GM23248 (cell line): ENCODE measurements around the gene NENF.

Experiments used
- EZH2 ChIP-seq: fragments of 200-600 bp; sonication (generic); IDR thresholded peaks from 2 replicates; pipeline ENCODE4 v1.6.1; 2018; ENCODE audit warnings: antibody characterized with exemption, mild to moderate bottlenecking; ENCODE audit not compliant: insufficient read depth, poor library complexity, severe bottlenecking
- EZH2phosphoT487 ChIP-seq: fragments of 200-600 bp; sonication (generic); IDR thresholded peaks from 2 replicates; pipeline ENCODE4 v1.6.1; 2018; ENCODE audit warnings: antibody characterized with exemption, moderate library complexity, mild to moderate bottlenecking, low read depth; ENCODE audit not compliant: insufficient read depth

- TF ChIP-seq EZH2 = no peak
- no peak for TF ChIP-seq EZH2phosphoT487
These were observed 26.9 kb downstream of the NENF start for GRCh38 chr1:212459656-212460055.
